Measurements from ENCODE around the gene COL6A1.

Gene COL6A1

GRCh38 chr21:45981151-45982091 is at the start of gene COL6A1:
Gene COL6A1, plus strand, starts transcription at chr21:45981770. Its CDS starts 81 bp downstream, at chr21:45981851.
- peak; percentile 15 to 26 for DNase-seq (ENCODE audit: low read depth in 2 of 2)

GRCh38 chr21:45932922-45933502 is 48.6 kb upstream of the COL6A1 start:
- no peak for DNase-seq (ENCODE audit: low read depth in 2 of 2)

- DNase-seq (ENCODE audit: low read depth in 2 of 2), result no peak
These were observed 47.5 kb upstream of the COL6A1 start for GRCh38 chr21:45934085-45934484.

- no peak for DNase-seq (ENCODE audit: low read depth in 2 of 2)
These were observed 47.0 kb upstream of the COL6A1 start for GRCh38 chr21:45934554-45934953.

GRCh38 chr21:45935628-45936027 is 45.9 kb upstream of the COL6A1 start:
- DNase-seq (ENCODE audit: low read depth in 2 of 2), result no peak

GRCh38 chr21:45937721-45938452 is 43.7 kb upstream of the COL6A1 start:
- DNase-seq (ENCODE audit: low read depth in 2 of 2), result no peak

- DNase-seq (ENCODE audit: low read depth in 2 of 2), result no peak
These were observed 43.2 kb upstream of the COL6A1 start for GRCh38 chr21:45938453-45938755.

- DNase-seq (ENCODE audit: low read depth in 2 of 2), result no peak
These were observed 42.6 kb upstream of the COL6A1 start for GRCh38 chr21:45938811-45939520.

GRCh38 chr21:45939521-45940045 is 42.0 kb upstream of the COL6A1 start:
- DNase-seq (ENCODE audit: low read depth in 2 of 2), result no peak

GRCh38 chr21:45940091-45940490 is 41.5 kb upstream of the COL6A1 start:
- DNase-seq (ENCODE audit: low read depth in 2 of 2), result no peak

- no peak for DNase-seq (ENCODE audit: low read depth in 2 of 2)
These were observed 40.8 kb upstream of the COL6A1 start for GRCh38 chr21:45940621-45941337.

- DNase-seq (ENCODE audit: low read depth in 2 of 2), result no peak
These were observed 40.2 kb upstream of the COL6A1 start for GRCh38 chr21:45941338-45941710.

- no peak for DNase-seq (ENCODE audit: low read depth in 2 of 2)
These were observed 39.6 kb upstream of the COL6A1 start for GRCh38 chr21:45941717-45942546.

GRCh38 chr21:45942755-45943629 is 38.6 kb upstream of the COL6A1 start:
- no peak for DNase-seq (ENCODE audit: low read depth in 2 of 2)

GRCh38 chr21:45943630-45944540 is 37.7 kb upstream of the COL6A1 start:
- no peak for DNase-seq (ENCODE audit: low read depth in 2 of 2)

- no peak for DNase-seq (ENCODE audit: low read depth in 2 of 2)
These were observed 37.0 kb upstream of the COL6A1 start for GRCh38 chr21:45944601-45945000.

- no peak for DNase-seq (ENCODE audit: low read depth in 2 of 2)
These were observed 36.3 kb upstream of the COL6A1 start for GRCh38 chr21:45945066-45945867.

Measured in stimulated activated CD4-positive, alpha-beta T cell treated with anti-CD3 and anti-CD28 coated beads, Interleukin-12 subunit alpha, Interleukin-12 subunit beta, amount 100 ng/mL, for 24 hours (primary cell).